ENCODE measurements around the gene MMAA. TPM values are rescaled to one million over a fixed set of nuclear protein-coding genes. Genes with fewer than 3 reads are reported as not detected.

Gene MMAA
- total RNA-seq, 1 experiment from 2014 or later: 6.8 TPM

DNA sequence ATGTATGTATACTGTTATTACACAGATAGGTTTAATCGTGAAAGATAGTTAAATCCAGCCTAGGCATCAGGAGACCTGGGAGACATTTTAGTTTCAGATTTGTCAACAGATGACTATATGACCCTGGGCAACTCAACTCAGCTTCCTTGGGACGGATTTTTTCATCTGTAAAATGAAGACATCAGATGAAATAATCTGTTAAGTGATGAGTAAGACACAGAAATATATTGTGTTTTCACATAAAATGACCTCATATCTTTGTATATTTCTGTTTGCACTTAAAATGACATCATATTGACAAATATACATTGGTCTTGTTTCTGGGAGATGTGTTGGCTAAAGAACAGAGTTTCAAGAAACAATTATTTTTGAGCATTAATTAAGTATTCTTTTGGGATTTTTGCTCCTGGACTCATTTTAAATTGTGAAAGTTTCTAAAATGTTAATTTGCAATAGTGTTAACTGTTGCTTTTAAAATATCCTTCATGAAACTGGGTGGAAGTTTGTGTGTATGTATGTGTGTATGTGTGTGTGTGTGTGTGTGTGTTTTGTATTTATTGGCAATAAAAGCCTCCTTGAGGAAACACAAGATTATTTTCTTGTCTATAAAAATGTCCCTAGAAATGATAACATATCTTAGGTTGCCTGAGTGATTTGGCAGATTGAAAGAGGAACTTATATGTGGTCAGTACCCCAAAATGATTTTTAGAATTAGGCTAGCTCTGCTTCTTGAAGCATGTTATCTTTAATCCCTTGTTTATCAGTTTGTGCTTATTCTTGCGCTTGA is 29.1 kb upstream of the MMAA start:
- no TSS peak for BruUV-seq (replicated peaks)
- POLR2A ChIA-PET (ENCODE audit: low non-redundant PET): no interaction called here
- no peak for TF ChIP-seq EZH2 (IDR thresholded peaks at IDR 0.05; ENCODE audit: borderline replicate concordance, low read depth, low read length, poor library complexity, severe bottlenecking)
- no peak for TF ChIP-seq CTCF (conservative IDR thresholded peaks at IDR 0.05; ENCODE audit: low read depth, low read length)
- no peak for DNase-seq (ENCODE audit: low spot score)
- CTCF ChIA-PET: interaction anchor here (0.6 kb wide), 1 partner anchor 14 kb away, joined by 7 read pairs; no protein-coding TSS in a partner anchor
- Histone ChIP-seq H3K4me3 (ENCODE audit: low read depth, low read length, poor library complexity, severe bottlenecking) (no peak overlapping the region), H3K27me3 (replicated peaks; ENCODE audit: insufficient read depth, low read depth, low read length, poor library complexity) (no peaks in the 10 kb centered on the region), H3K36me3 (ENCODE audit: insufficient read depth, low read length, poor library complexity, severe bottlenecking) (no peaks in the 10 kb centered on the region), H3K4me1 (ENCODE audit: insufficient read depth, low read length, poor library complexity, severe bottlenecking) (no peaks in the 10 kb centered on the region), H3K9me3 (ENCODE audit: low read depth, low read length, poor library complexity, severe bottlenecking) (no peaks in the 10 kb centered on the region), H3K27ac (ENCODE audit: low read depth, low read length, poor library complexity, severe bottlenecking) (no peak overlapping the region)
- intact Hi-C loops (cut with micrococcal nuclease; ENCODE audit: unreplicated experiment): no loop called here

DNA sequence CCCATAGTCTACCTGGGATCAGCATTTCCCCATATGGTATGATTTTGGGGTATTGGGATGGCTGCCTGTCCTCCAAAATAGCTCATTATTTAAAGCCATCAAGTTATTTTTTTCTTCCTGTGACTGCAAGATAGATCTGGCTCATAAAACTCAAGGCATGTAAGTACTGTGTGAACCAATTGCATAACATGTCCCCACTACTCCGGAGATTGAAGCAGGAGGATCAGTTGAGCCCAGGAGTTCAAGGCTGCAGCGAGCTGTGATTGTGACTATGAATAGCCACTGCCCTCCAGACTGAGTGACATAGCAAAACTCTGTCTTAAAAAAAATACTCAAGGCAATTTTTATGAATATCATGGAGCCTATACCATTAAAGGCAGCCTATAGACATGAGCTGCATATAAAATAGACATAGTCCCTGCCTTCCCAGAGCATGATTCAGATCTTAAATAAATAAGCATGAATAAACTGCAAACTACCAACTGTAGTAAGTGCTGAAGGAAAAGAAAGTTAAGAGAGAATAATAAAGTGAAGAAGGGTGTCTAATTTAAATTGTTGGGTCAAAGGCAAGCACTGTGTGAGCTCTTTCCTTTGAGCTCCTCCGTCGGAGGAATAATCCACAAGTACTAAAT is 16.9 kb upstream of the MMAA start:
- no peaks in the 10 kb centered on the region for H3K36me3 ChIP-seq (ENCODE audit: insufficient read depth, low read length, poor library complexity, severe bottlenecking)
- POLR2A ChIA-PET (ENCODE audit: low non-redundant PET): no interaction called here
- H3K9me3 ChIP-seq (ENCODE audit: low read depth, low read length, poor library complexity, severe bottlenecking): no peaks in the 10 kb centered on the region
- H3K4me1 ChIP-seq (ENCODE audit: insufficient read depth, low read length, poor library complexity, severe bottlenecking): no peaks in the 10 kb centered on the region
- no peaks in the 10 kb centered on the region for H3K27me3 ChIP-seq (replicated peaks; ENCODE audit: insufficient read depth, low read depth, low read length, poor library complexity)
- intact Hi-C loops (cut with micrococcal nuclease; ENCODE audit: unreplicated experiment): no loop called here
- CTCF ChIA-PET: no interaction called here
- TF ChIP-seq EZH2 (IDR thresholded peaks at IDR 0.05; ENCODE audit: borderline replicate concordance, low read depth, low read length, poor library complexity, severe bottlenecking): no peak
- TF ChIP-seq CTCF (conservative IDR thresholded peaks at IDR 0.05; ENCODE audit: low read depth, low read length): no peak
- no peak overlapping the region for H3K4me3 ChIP-seq (ENCODE audit: low read depth, low read length, poor library complexity, severe bottlenecking)
- no peak overlapping the region for H3K27ac ChIP-seq (ENCODE audit: low read depth, low read length, poor library complexity, severe bottlenecking)
- no TSS peak for BruUV-seq (replicated peaks)
- DNase-seq (ENCODE audit: low spot score): no peak

DNA sequence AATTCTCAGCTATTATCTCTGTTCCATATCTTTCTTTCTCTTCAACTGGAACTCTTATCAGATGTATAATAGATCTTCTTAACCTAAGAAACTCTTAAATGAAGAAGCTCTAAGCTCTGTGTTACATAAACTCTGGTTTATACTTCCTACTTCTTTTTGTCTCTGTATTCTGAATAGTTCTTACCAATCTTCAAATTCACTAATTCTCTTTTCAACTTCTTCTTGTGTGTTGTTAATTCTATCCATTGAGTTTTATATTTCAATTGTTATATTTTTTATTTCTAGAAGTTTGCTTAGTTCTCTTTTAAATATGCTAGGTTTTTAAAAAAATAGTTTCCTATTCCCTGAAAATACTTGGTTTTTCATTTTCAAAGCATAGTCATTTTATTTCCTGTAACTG is 13.2 kb upstream of the MMAA start:
- ChIA-PET POLR2A (ENCODE audit: low non-redundant PET) (no interaction called here), CTCF (no interaction called here)
- H3K27ac ChIP-seq (ENCODE audit: low read depth, low read length, poor library complexity, severe bottlenecking): no peak overlapping the region
- intact Hi-C loops (cut with micrococcal nuclease; ENCODE audit: unreplicated experiment): no loop called here
- no peaks in the 10 kb centered on the region for H3K27me3 ChIP-seq (replicated peaks; ENCODE audit: insufficient read depth, low read depth, low read length, poor library complexity)
- no peak for DNase-seq (ENCODE audit: low spot score)
- no peaks in the 10 kb centered on the region for H3K4me1 ChIP-seq (ENCODE audit: insufficient read depth, low read length, poor library complexity, severe bottlenecking)
- no peak for TF ChIP-seq CTCF (conservative IDR thresholded peaks at IDR 0.05; ENCODE audit: low read depth, low read length)
- TF ChIP-seq EZH2 (IDR thresholded peaks at IDR 0.05; ENCODE audit: borderline replicate concordance, low read depth, low read length, poor library complexity, severe bottlenecking): no peak
- no TSS peak for BruUV-seq (replicated peaks)
- no peaks in the 10 kb centered on the region for H3K36me3 ChIP-seq (ENCODE audit: insufficient read depth, low read length, poor library complexity, severe bottlenecking)
- no peak overlapping the region for H3K4me3 ChIP-seq (ENCODE audit: low read depth, low read length, poor library complexity, severe bottlenecking)
- H3K9me3 ChIP-seq (ENCODE audit: low read depth, low read length, poor library complexity, severe bottlenecking): no peaks in the 10 kb centered on the region
